ENCODE data around the gene MED23. TPM values are rescaled to one million over a fixed set of nuclear protein-coding genes. Genes with fewer than 3 reads are reported as not detected.
A peak's percentile ranks its signal among the peaks of the same experiment; 100 is the strongest.

Gene MED23
- total and polyA plus RNA-seq, 9 of the 15 experiments (the other 6 are each of a cell fraction or from before 2014, with no cell fraction given), result 13.7 to 61.2 (median 27.2) TPM

- TF ChIP-seq THAP12 (CRISPR knock-in tag; IDR thresholded peaks at IDR 0.05), result no peak
- no peak for TF ChIP-seq HEY1 (CRISPR knock-in tag; IDR thresholded peaks at IDR 0.05; ENCODE audit: borderline replicate concordance)
- no peak for TF ChIP-seq ZNF609 (CRISPR knock-in tag; IDR thresholded peaks at IDR 0.05; ENCODE audit: borderline replicate concordance)
- TF ChIP-seq BHLHE40 (IDR thresholded peaks at IDR 0.05; ENCODE audit: low read length), result no peak
- no peak for TF ChIP-seq NONO (IDR thresholded peaks at IDR 0.05; ENCODE audit: low read depth in 2 of 2, low read length in 1 of 2)
- no peak for TF ChIP-seq ZNF354B (CRISPR knock-in tag; IDR thresholded peaks at IDR 0.05)
- no peak for TF ChIP-seq SP1 (CRISPR knock-in tag; IDR thresholded peaks at IDR 0.05)
- no peak for TF ChIP-seq ETV1 (tag; conservative IDR thresholded peaks at IDR 0.05; ENCODE audit: low read depth)
- no peak for TF ChIP-seq OTX1 (CRISPR knock-in tag; IDR thresholded peaks at IDR 0.05)
- no peak for TF ChIP-seq ZBED1 (IDR thresholded peaks at IDR 0.05)
- TF ChIP-seq SIRT6 (IDR thresholded peaks at IDR 0.05; ENCODE audit: low read depth, low read length), result no peak
- 0 out of 2 replicates have a peak, but pooled peaks have one; percentile 51 for TF ChIP-seq HBP1 (CRISPR knock-in tag; IDR thresholded peaks at IDR 0.05)
- no peak for TF ChIP-seq GATAD2B (IDR thresholded peaks at IDR 0.05; ENCODE audit: borderline replicate concordance)
- no peak for TF ChIP-seq BDP1 (IDR thresholded peaks at IDR 0.05; ENCODE audit: insufficient read depth, insufficient read length)
- TF ChIP-seq SAP30 (IDR thresholded peaks at IDR 0.05; ENCODE audit: borderline replicate concordance, insufficient read depth, low read depth, low read length, poor library complexity, severe bottlenecking), result no peak
- TF ChIP-seq KLF6 (CRISPR knock-in tag; IDR thresholded peaks at IDR 0.05; ENCODE audit: borderline replicate concordance), result no peak
- no peak for TF ChIP-seq ARHGAP35 (IDR thresholded peaks at IDR 0.05; ENCODE audit: partially characterized antibody)
- TF ChIP-seq PHTF2 (CRISPR knock-in tag; IDR thresholded peaks at IDR 0.05), result no peak
- TF ChIP-seq ZNF644 (tag; IDR thresholded peaks at IDR 0.05; ENCODE audit: low read depth), result no peak
- peak; percentile 85 for TF ChIP-seq NFIC (IDR thresholded peaks at IDR 0.05)
- peak; percentile 29 for TF ChIP-seq RFX1 (IDR thresholded peaks at IDR 0.05)
Measured at GRCh38 chr6:131646249-131646670, 18.2 kb upstream of the MED23 start (continued).
